DMS 273 (cell line): ENCODE results near the gene NECTIN2.

Experiments used
- DNase-seq: peaks from one replicate; lab custom pipeline; 2025; ENCODE audit not compliant: unreplicated experiment; lab: John Stamatoyannopoulos, UW

Gene NECTIN2

GRCh38 chr19:44845612-44846454, at the start of gene NECTIN2:
NECTIN2 (plus strand) TSS chr19:44846297; CDS start chr19:44846526, 229 bp downstream.
- peak; percentile 97 for DNase-seq

- no peak for DNase-seq
These were observed 49.4 kb upstream of the NECTIN2 start for GRCh38 chr19:44796701-44797115.

DNA sequence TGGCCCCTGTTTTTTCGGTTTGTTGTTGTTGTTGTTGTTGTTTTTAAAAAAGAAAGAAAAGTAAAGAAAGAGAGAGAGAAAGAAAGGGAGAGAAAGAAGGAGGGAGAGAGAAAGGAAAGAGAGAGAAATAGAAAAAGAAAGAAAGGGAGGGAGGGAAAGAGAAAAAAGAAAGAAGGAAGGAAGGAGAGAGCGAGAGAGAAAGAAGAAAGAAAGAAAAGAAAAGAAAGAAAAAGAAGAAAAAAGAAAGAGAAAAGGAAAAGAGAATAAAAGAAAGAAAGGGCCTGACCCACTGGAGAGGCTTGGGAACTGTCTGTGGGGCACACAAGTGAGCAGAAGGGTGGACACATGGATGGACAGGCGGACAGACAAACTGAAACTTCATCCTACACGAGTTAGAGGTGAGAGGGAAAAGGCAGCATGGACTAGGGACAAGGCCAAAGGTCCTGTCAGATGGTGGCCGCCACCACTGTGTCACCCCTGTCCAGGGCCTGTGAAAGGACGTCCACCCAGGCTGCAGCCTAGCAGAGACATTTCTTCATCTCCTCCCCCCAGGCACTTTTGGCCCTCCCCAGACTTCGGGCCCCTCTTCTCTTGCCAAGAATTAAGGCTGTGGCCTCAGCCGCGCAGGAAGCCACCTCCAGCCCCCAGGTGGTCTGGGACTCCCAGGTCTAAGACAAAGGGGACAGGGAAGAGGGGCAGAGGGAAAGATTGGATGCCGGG, 46.3 kb upstream of the NECTIN2 start:
- DNase-seq: no peak

DNA sequence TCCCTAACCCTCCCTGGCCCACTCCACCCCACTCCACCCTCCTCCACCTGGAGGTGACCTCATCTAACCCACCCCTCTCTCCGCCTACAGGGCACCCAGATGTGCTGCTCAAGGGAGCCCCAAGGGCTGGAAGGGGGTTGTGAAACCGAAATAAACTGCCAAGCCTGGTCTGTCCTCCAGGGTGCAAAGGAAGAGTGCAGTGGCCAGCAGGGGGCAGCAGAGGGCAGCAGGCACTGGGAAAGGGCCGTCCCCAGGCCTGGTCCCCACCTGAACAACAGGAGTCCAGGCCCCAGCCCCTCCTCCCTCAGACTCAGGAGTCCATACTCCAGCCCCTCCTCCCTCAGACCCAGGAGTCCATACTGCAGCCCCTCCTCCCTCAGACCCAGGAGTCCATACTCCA, 45.6 kb upstream of the NECTIN2 start:
- peak; percentile 89 for DNase-seq

- DNase-seq: no peak
These were observed 42.4 kb upstream of the NECTIN2 start for GRCh38 chr19:44803442-44804428.

DNA sequence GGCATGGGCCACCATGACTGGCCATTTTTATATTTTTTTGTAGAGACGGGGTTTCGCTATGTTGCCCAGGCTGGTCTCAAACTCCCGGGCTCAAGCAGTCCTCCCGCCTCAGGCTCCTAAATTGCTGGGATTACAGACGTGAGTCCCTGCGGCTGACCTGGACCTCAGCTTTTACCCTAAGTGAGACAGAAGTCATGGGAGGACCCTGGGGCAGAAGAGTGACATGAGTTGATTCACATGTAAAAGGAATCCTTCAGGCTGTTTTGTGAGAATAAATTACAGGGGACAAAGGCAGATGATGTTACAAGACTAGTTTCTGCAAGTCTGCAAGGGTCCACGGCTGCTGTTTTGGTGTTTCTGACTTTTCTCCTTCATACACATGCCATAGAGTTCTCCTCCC, 39.8 kb upstream of the NECTIN2 start:
- no peak for DNase-seq

- DNase-seq: peak; percentile 34
These were observed 38.9 kb upstream of the NECTIN2 start for GRCh38 chr19:44807162-44807561.

- no peak for DNase-seq
These were observed 38.2 kb upstream of the NECTIN2 start for GRCh38 chr19:44807652-44808462.

GRCh38 chr19:44808463-44809371, 37.4 kb upstream of the NECTIN2 start, which contains the start of gene BCAM:
BCAM (plus strand) TSS chr19:44809103; CDS start chr19:44809125, 22 bp downstream.
- DNase-seq: peak; percentile 75

DNA sequence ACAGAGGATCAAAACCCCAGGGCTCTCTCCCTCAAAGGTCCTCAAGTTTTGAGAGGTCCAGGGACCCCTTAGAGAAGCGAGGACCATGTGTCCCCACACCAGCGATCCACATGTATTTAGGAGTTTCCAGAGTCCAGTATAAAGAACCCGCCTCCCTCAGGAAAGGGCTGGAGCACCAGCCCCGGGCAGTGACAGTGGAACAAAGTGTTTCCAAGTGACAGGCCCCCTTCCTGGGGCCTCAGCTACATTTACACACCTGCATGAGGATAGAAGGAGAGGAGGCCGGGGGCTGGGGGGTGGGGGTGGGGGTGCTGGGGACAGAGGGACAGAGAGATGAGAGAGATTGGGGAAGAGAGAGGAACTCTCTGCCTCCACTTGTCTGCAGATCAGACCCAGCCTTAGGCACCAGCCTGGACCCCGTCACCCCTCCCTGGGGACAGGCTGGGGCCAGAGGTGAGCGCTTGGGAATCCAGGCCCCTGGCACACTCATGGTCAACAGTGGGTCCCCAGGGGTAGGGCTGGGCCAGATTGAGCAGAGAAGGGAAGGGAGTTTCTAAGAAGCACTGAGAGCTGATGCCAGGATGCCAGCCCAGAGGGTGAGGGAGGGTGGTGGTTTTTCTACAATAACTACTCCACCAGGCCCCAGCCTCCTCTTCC, 36.4 kb upstream of the NECTIN2 start:
- DNase-seq: no peak

DNA sequence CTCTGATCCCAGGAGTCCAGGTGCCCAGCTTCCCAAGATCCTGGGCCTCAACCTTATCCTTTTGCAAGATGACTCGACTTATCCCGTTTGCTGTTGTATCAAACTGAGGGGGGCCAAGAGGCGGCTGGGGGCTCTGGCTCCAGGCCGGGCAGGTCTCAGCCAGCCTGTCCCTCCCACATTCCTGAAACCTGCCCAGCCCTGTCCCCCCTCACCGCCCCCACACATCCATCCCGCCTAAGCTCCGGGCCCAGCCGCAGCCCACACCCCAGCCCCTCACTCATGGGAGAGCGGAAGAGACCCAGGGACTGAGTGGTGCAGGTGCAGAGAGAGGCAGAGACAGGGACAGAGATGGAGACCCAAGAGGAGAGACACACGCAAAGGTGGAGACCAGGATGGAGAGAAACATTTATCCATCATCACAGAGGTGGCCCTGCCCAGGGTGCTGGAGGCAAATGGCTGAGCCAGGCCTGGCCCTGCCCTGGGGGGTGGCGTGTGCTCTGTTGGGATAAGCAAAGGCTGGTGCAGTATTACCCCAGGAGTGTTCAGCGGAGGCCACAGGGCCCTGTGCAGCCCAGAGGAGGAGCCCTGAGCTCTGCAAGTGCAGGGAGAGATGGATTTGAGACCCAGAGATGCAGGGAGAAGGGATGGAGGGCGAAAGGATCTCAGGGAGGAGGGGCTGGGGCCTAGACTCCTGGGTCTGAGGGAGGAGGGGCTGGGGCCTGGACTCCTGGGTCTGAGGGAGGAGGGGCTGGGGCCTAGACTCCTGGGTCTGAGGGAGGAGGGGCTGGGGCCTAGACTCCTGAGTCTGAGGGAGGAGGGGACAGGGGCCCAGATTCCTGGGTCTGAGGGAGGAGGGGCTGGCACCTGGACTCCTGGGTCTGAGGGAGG, 35.6 kb upstream of the NECTIN2 start:
- no peak for DNase-seq

DNA sequence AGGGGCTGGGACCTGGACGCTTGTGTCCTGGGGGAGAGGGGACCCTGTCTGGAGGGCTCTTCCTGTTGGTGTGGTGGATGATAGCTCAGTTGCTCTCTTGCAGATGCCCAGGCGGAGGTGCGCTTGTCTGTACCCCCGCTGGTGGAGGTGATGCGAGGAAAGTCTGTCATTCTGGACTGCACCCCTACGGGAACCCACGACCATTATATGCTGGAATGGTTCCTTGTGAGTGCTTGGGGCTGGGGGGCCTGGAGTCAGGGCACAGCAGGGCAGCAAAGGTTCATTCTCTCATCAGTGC, 35.0 kb upstream of the NECTIN2 start:
- no peak for DNase-seq

- DNase-seq: no peak
These were observed 33.9 kb upstream of the NECTIN2 start for GRCh38 chr19:44812142-44812718.

DNA sequence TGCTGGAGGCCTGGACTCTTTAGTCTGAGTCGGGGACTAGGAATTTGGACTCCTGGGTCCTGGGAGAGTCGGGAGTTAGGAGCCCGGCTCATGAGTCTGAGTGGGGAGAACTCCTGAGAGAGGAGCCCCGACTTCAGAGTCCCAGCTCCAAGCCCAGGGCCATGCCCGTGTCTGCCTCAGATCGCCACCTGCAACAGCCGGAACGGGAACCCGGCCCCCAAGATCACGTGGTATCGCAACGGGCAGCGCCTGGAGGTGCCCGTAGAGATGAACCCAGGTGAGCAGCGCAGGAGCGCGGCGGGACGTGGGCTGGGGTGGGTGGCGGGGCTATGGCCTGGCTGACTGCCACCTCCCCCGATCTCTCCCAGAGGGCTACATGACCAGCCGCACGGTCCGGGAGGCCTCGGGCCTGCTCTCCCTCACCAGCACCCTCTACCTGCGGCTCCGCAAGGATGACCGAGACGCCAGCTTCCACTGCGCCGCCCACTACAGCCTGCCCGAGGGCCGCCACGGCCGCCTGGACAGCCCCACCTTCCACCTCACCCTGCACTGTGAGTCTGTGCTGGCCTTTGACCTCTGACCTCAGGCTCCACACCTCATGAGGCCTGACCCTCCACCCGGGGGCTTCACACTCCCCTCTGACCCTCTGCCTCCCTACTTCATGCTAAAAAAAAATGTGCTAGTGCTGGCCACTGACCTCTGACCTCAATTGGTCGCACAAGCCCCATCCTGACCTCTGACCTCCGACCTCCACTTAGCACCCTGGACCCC, 32.8 kb upstream of the NECTIN2 start:
- DNase-seq: no peak

DNA sequence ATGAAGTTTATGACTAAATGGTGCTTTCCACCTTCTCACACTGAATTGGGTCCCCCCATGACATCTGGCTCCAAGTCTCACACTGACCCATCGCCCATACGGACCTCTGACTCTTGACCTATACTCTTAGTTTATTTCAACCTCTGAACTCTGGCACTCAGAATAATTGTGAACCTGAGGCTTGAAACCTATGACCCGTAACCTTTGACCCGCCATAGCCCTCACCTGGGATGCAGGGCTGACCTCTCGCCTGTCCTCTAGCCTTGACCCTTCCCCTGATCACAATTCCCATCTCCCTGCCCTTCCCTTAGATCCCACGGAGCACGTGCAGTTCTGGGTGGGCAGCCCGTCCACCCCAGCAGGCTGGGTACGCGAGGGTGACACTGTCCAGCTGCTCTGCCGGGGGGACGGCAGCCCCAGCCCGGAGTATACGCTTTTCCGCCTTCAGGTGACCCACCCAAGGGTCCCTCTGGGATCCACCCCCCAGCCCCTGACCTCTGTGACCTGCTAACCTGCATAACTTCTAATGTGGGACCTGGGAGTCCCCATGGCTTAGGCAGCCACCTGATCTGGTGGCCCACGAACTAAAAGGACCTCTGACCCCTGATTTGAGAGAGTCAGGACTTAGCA, 32.1 kb upstream of the NECTIN2 start:
- DNase-seq: no peak

DNA sequence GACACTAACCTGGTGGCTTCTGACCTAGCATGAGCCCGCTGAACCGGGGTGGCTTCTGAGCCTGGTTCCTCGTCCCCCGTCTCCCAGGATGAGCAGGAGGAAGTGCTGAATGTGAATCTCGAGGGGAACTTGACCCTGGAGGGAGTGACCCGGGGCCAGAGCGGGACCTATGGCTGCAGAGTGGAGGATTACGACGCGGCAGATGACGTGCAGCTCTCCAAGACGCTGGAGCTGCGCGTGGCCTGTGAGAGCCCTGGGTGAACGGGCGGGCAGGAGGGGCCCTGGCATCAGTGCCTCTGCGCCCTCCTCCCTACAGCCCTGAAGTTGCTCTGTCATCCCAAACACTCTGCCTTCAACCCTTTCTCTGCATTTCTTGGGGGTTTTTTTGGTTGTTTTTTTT, 31.6 kb upstream of the NECTIN2 start:
- DNase-seq: no peak
